ENCODE data around the gene SPSB3.

Gene SPSB3

DNA sequence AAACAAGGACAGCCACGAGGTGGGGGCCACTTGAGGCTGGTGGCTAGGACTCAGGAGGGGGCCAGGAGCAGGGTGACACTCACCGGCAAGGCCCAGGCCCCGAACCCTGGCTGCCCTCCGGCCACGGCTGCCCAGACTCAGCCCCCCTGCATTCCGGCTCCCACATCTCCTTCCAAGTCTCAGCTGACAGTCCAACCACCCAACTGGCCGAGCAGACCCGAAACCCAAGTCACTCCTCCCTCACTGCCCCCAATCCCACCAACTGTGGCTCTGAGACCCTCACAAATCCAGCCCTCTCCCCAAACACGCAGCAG is 34.9 kb upstream of the SPSB3 start:
- no peak overlapping the region for H3K4me3 ChIP-seq (ENCODE audit: low read depth, low read length)
- H3K9me3 ChIP-seq (ENCODE audit: control insufficient read depth, insufficient read depth, low read depth, low read length), result no peaks in the 10 kb centered on the region
- no peak for TF ChIP-seq ZNF169 (tag by site-specific recombination; IDR thresholded peaks at IDR 0.05)
- TF ChIP-seq ZNF610 (tag by site-specific recombination; IDR thresholded peaks at IDR 0.05; ENCODE audit: borderline replicate concordance), result no peak
- no peak for TF ChIP-seq ZFP69B (tag by site-specific recombination; IDR thresholded peaks at IDR 0.05)
- TF ChIP-seq ZNF791 (tag by site-specific recombination; IDR thresholded peaks at IDR 0.05), result no peak
- TF ChIP-seq, protein P1, sequence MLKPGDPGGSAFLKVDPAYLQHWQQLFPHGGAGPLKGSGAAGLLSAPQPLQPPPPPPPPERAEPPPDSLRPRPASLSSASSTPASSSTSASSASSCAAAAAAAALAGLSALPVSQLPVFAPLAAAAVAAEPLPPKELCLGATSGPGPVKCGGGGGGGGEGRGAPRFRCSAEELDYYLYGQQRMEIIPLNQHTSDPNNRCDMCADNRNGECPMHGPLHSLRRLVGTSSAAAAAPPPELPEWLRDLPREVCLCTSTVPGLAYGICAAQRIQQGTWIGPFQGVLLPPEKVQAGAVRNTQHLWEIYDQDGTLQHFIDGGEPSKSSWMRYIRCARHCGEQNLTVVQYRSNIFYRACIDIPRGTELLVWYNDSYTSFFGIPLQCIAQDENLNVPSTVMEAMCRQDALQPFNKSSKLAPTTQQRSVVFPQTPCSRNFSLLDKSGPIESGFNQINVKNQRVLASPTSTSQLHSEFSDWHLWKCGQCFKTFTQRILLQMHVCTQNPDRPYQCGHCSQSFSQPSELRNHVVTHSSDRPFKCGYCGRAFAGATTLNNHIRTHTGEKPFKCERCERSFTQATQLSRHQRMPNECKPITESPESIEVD (tag by site-specific recombination; IDR thresholded peaks at IDR 0.05), result no peak
- no peak for TF ChIP-seq ZNF426 (tag by site-specific recombination; IDR thresholded peaks at IDR 0.05)
- TF ChIP-seq ZNF670 (tag by site-specific recombination; IDR thresholded peaks at IDR 0.05; ENCODE audit: low read depth), result no peak
- TF ChIP-seq SP3 (tag by site-specific recombination; IDR thresholded peaks at IDR 0.05), result no peak
- TF ChIP-seq, protein P2, sequence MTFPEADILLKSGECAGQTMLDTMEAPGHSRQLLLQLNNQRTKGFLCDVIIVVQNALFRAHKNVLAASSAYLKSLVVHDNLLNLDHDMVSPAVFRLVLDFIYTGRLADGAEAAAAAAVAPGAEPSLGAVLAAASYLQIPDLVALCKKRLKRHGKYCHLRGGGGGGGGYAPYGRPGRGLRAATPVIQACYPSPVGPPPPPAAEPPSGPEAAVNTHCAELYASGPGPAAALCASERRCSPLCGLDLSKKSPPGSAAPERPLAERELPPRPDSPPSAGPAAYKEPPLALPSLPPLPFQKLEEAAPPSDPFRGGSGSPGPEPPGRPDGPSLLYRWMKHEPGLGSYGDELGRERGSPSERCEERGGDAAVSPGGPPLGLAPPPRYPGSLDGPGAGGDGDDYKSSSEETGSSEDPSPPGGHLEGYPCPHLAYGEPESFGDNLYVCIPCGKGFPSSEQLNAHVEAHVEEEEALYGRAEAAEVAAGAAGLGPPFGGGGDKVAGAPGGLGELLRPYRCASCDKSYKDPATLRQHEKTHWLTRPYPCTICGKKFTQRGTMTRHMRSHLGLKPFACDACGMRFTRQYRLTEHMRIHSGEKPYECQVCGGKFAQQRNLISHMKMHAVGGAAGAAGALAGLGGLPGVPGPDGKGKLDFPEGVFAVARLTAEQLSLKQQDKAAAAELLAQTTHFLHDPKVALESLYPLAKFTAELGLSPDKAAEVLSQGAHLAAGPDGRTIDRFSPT (tag by site-specific recombination; IDR thresholded peaks at IDR 0.05), result no peak
- no peak for TF ChIP-seq HOXA7 (CRISPR knock-in tag; IDR thresholded peaks at IDR 0.05; ENCODE audit: borderline replicate concordance)
- TF ChIP-seq ZNF792 (tag by site-specific recombination; IDR thresholded peaks at IDR 0.05), result no peak
- TF ChIP-seq ZNF521 (tag by site-specific recombination; IDR thresholded peaks at IDR 0.05), result no peak
- no peak for TF ChIP-seq ZNF24 (tag by site-specific recombination; IDR thresholded peaks at IDR 0.05)
- TF ChIP-seq ZNF596 (tag by site-specific recombination; IDR thresholded peaks at IDR 0.05), result no peak
- no peak for TF ChIP-seq HOXD13 (CRISPR knock-in tag; IDR thresholded peaks at IDR 0.05; ENCODE audit: borderline replicate concordance)
- TF ChIP-seq ZNF621 (tag by site-specific recombination; IDR thresholded peaks at IDR 0.05), result no peak
- TF ChIP-seq ZNF664 (tag by site-specific recombination; IDR thresholded peaks at IDR 0.05), result no peak
- no peak for TF ChIP-seq EGR2 (tag by site-specific recombination; IDR thresholded peaks at IDR 0.05; ENCODE audit: low read depth)
- ChIA-PET POLR2A (interaction anchor here (0.7 to 0.8 kb wide), 2 partner anchors 35 to 1175 kb away, joined by 3 read pairs; partner anchors contain the start of genes NUBP2 and SPSB3), CTCF (no interaction called here)
- H3K36me3 ChIP-seq (ENCODE audit: control insufficient read depth in 2 of 2, insufficient read depth in 1 of 2, low read length in 2 of 2), result peaks cover 0 to 69% of the 10 kb centered on the region in 2 experiments; a peak in 2 of 3 replicates
- no peak overlapping the region for H3K27ac ChIP-seq (ENCODE audit: extremely low read depth, low read depth, low read length)
- H3K4me1 ChIP-seq (ENCODE audit: control insufficient read depth, insufficient read depth, low read length), result no peaks in the 10 kb centered on the region

DNA sequence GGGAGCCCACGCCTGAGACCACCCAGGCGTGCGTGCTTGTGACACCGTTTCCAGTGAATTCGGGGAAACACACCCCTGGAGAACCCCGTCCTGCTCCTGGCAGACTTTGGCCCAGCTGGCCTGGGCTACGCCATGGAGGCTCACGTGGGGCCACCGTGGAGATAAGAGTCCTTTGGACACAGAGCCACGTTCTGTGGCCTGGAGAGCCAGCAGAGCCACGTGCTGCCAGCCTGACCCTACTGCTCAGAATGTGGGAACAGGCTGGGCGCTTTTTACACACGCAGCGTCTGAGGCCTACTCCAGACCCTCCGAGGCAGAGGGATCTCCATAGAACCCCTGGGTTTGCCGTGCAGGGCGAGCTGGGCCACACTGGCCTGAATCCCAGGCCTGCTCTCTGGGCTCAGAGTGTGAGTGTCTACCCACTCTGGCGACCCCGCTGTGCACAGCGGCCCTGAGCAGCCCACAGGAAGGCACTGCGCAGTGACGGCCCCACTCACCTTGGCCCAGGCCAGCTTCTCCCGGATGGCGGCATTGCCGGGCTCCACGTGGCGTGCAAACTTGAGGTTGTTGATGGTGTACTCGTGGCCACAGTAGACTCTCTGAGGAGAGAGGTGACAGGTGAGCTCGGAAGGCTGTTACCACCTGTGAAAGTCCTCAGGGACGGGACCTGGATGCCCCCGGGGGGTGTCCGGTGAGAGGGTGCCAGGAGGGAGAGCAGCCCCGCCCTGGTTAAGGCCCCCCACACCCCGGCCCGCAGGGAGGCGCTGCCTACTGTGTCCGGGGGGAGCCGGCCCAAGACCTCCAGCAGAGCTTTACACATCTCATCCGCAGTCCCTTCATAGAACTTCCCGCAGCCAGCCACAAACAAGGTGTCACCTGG is 34.3 kb upstream of the SPSB3 start:
- POLR2A ChIA-PET, result interaction anchor here (0.7 to 0.8 kb wide), 2 partner anchors 34 to 1174 kb away, joined by 3 read pairs; partner anchors contain the start of genes NUBP2 and SPSB3
- TF ChIP-seq ZNF155 (tag by site-specific recombination; IDR thresholded peaks at IDR 0.05), result no peak
- no peak for TF ChIP-seq ZNF37A (tag by site-specific recombination; IDR thresholded peaks at IDR 0.05)
- TF ChIP-seq ZBTB7A (tag by site-specific recombination; IDR thresholded peaks at IDR 0.05; ENCODE audit: low read depth), result no peak
- TF ChIP-seq, protein P3, sequence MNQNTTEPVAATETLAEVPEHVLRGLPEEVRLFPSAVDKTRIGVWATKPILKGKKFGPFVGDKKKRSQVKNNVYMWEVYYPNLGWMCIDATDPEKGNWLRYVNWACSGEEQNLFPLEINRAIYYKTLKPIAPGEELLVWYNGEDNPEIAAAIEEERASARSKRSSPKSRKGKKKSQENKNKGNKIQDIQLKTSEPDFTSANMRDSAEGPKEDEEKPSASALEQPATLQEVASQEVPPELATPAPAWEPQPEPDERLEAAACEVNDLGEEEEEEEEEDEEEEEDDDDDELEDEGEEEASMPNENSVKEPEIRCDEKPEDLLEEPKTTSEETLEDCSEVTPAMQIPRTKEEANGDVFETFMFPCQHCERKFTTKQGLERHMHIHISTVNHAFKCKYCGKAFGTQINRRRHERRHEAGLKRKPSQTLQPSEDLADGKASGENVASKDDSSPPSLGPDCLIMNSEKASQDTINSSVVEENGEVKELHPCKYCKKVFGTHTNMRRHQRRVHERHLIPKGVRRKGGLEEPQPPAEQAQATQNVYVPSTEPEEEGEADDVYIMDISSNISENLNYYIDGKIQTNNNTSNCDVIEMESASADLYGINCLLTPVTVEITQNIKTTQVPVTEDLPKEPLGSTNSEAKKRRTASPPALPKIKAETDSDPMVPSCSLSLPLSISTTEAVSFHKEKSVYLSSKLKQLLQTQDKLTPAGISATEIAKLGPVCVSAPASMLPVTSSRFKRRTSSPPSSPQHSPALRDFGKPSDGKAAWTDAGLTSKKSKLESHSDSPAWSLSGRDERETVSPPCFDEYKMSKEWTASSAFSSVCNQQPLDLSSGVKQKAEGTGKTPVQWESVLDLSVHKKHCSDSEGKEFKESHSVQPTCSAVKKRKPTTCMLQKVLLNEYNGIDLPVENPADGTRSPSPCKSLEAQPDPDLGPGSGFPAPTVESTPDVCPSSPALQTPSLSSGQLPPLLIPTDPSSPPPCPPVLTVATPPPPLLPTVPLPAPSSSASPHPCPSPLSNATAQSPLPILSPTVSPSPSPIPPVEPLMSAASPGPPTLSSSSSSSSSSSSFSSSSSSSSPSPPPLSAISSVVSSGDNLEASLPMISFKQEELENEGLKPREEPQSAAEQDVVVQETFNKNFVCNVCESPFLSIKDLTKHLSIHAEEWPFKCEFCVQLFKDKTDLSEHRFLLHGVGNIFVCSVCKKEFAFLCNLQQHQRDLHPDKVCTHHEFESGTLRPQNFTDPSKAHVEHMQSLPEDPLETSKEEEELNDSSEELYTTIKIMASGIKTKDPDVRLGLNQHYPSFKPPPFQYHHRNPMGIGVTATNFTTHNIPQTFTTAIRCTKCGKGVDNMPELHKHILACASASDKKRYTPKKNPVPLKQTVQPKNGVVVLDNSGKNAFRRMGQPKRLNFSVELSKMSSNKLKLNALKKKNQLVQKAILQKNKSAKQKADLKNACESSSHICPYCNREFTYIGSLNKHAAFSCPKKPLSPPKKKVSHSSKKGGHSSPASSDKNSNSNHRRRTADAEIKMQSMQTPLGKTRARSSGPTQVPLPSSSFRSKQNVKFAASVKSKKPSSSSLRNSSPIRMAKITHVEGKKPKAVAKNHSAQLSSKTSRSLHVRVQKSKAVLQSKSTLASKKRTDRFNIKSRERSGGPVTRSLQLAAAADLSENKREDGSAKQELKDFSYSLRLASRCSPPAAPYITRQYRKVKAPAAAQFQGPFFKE (tag by site-specific recombination; IDR thresholded peaks at IDR 0.05; ENCODE audit: borderline replicate concordance), result no peak
- TF ChIP-seq, protein P4, sequence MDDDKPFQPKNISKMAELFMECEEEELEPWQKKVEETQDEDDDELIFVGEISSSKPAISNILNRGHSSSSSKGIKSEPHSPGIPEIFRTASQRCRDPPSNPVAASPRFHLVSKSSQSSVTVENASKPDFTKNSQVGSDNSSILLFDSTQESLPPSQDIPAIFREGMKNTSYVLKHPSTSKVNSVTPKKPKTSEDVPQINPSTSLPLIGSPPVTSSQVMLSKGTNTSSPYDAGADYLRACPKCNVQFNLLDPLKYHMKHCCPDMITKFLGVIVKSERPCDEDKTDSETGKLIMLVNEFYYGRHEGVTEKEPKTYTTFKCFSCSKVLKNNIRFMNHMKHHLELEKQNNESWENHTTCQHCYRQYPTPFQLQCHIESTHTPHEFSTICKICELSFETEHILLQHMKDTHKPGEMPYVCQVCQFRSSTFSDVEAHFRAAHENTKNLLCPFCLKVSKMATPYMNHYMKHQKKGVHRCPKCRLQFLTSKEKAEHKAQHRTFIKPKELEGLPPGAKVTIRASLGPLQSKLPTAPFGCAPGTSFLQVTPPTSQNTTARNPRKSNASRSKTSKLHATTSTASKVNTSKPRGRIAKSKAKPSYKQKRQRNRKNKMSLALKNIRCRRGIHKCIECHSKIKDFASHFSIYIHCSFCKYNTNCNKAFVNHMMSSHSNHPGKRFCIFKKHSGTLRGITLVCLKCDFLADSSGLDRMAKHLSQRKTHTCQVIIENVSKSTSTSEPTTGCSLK (tag by site-specific recombination; IDR thresholded peaks at IDR 0.05), result no peak
- no peak for TF ChIP-seq ZNF664 (tag by site-specific recombination; IDR thresholded peaks at IDR 0.05)

More for the DNA sequence above, 34.3 kb upstream of the SPSB3 start:
- Histone ChIP-seq H3K36me3 (ENCODE audit: control insufficient read depth in 2 of 2, insufficient read depth in 1 of 2, low read length in 2 of 2) (peaks cover 0 to 65% of the 10 kb centered on the region in 2 experiments; a peak in 2 of 3 replicates), H3K4me3 (ENCODE audit: low read depth, low read length) (no peak overlapping the region), H3K4me1 (ENCODE audit: control insufficient read depth, insufficient read depth, low read length) (no peaks in the 10 kb centered on the region), H3K27ac (ENCODE audit: extremely low read depth, low read depth, low read length) (no peak overlapping the region), H3K9me3 (ENCODE audit: control insufficient read depth, insufficient read depth, low read depth, low read length) (no peaks in the 10 kb centered on the region)
- CTCF ChIA-PET, result interaction anchor here (0.5 kb wide), 1 partner anchor 1040 kb away, joined by 5 read pairs; no protein-coding TSS in a partner anchor
